H9 (cell line): Measurements from ENCODE around the gene TPM3. TPM values are rescaled to one million over a fixed set of nuclear protein-coding genes. Genes with fewer than 3 reads are reported as not detected.

Source experiments
- DNase-seq: peaks from one replicate; pipeline ENCODE4 v3.0.0-alpha.2; 2017
- H2AFZ ChIP-seq: one replicate; pipeline ENCODE4 v1.6.1; 2013; ENCODE audit warnings: mild to moderate bottlenecking, low read length, control low read depth, moderate library complexity
- H2AK5ac ChIP-seq: 2 replicates; pipeline ENCODE4 v1.6.1; 2013; ENCODE audit warnings: low read length, control low read depth, mixed read lengths; ENCODE audit not compliant: insufficient read length
- H2BK120ac ChIP-seq: one replicate; pipeline ENCODE4 v1.6.1; 2013; ENCODE audit warnings: low read depth, mild to moderate bottlenecking, low read length, control low read depth, inconsistent platforms; ENCODE audit not compliant: poor library complexity, severe bottlenecking
- H2BK12ac ChIP-seq: 2 replicates; pipeline ENCODE4 v1.6.1; 2013; ENCODE audit warnings: low read length, control low read depth, mixed read lengths, low read depth; ENCODE audit not compliant: insufficient read length
- H2BK15ac ChIP-seq: 2 replicates; pipeline ENCODE4 v1.6.1; 2013; ENCODE audit warnings: low read depth, low read length, control low read depth
- H2BK20ac ChIP-seq: one replicate; pipeline ENCODE4 v1.6.1; 2013; ENCODE audit warnings: low read depth, mild to moderate bottlenecking, low read length, control low read depth, inconsistent platforms; ENCODE audit not compliant: poor library complexity, severe bottlenecking
- H2BK5ac ChIP-seq: 2 replicates; pipeline ENCODE4 v1.6.1; 2013; ENCODE audit warnings: low read length, control low read depth, mixed read lengths; ENCODE audit not compliant: insufficient read length
- H3K14ac ChIP-seq: 2 replicates; pipeline ENCODE4 v1.6.1; 2013; ENCODE audit warnings: low read length, control low read depth; ENCODE audit not compliant: insufficient read depth
- H3K18ac ChIP-seq: 2 replicates; pipeline ENCODE4 v1.6.1; 2013; ENCODE audit warnings: low read depth, mild to moderate bottlenecking, mixed read lengths, low read length, control low read depth; ENCODE audit not compliant: insufficient read length
- H3K23ac ChIP-seq: 2 replicates; pipeline ENCODE4 v1.6.1; 2013; ENCODE audit warnings: low read length, control low read depth, mixed read lengths, low read depth; ENCODE audit not compliant: insufficient read length
- H3K23me2 ChIP-seq: 2 replicates; pipeline ENCODE4 v1.6.1; 2013; ENCODE audit warnings: low read depth, mild to moderate bottlenecking, mixed read lengths, low read length, control low read depth; ENCODE audit not compliant: insufficient read length, poor library complexity, severe bottlenecking
- H3K27ac ChIP-seq: 2 replicates; pipeline ENCODE4 v1.5.1; 2013; ENCODE audit warnings: low read length, control low read depth, mixed read lengths, low read depth; ENCODE audit not compliant: insufficient read length
- H3K27me3 ChIP-seq: 2 replicates; pipeline ENCODE4 v1.6.1; 2013; ENCODE audit warnings: low read length, control low read depth, inconsistent platforms; ENCODE audit not compliant: insufficient read depth
- H3K4ac ChIP-seq: 2 replicates; pipeline ENCODE4 v1.6.1; 2013; ENCODE audit warnings: low read depth, mild to moderate bottlenecking, control low read depth, inconsistent platforms, low read length, moderate library complexity
- H3K4me1 ChIP-seq: 2 replicates; pipeline ENCODE4 v1.6.1; 2013; ENCODE audit warnings: low read length, control low read depth, inconsistent platforms; ENCODE audit not compliant: insufficient read depth
- H3K4me2 ChIP-seq: 2 replicates; pipeline ENCODE4 v1.6.1; 2013; ENCODE audit warnings: low read length, control low read depth, mixed read lengths; ENCODE audit not compliant: insufficient read length, insufficient read depth
- H3K56ac ChIP-seq: 2 replicates; pipeline ENCODE4 v1.6.1; 2013; ENCODE audit warnings: low read depth, mild to moderate bottlenecking, mixed read lengths, low read length, control low read depth; ENCODE audit not compliant: insufficient read length
- H3K79me1 ChIP-seq: 2 replicates; pipeline ENCODE4 v1.6.1; 2013; ENCODE audit warnings: low read depth, mild to moderate bottlenecking, moderate library complexity, low read length, control low read depth, inconsistent platforms; ENCODE audit not compliant: insufficient read depth, poor library complexity, severe bottlenecking
- H3K79me2 ChIP-seq: 2 replicates; pipeline ENCODE4 v1.6.1; 2013; ENCODE audit warnings: low read length, control low read depth, inconsistent platforms; ENCODE audit not compliant: insufficient read depth
- H3K9ac ChIP-seq: 2 replicates; pipeline ENCODE4 v1.6.1; 2013; ENCODE audit warnings: low read length, control low read depth, mixed read lengths; ENCODE audit not compliant: insufficient read length; ENCODE audit errors: extremely low read depth
- H3K9me3 ChIP-seq: one replicate; pipeline ENCODE4 v1.6.1; 2013; ENCODE audit warnings: low read depth, low read length, inconsistent platforms; ENCODE audit not compliant: control insufficient read depth
- H3T11ph ChIP-seq: one replicate; pipeline ENCODE4 v1.6.1; 2013; ENCODE audit warnings: mild to moderate bottlenecking, low read length, control low read depth, inconsistent platforms
- H4K20me1 ChIP-seq: one replicate; pipeline ENCODE4 v1.6.1; 2013; ENCODE audit not compliant: control insufficient read depth, insufficient read length, insufficient read depth
- H4K5ac ChIP-seq: 2 replicates; pipeline ENCODE4 v1.6.1; 2013; ENCODE audit warnings: low read depth, mild to moderate bottlenecking, mixed read lengths, low read length, control low read depth; ENCODE audit not compliant: insufficient read length
- H4K8ac ChIP-seq: replicated peaks from 2 replicates; pipeline ENCODE4 v1.6.1; 2013; ENCODE audit warnings: low read length, control low read depth, mixed read lengths, low read depth; ENCODE audit not compliant: insufficient read length
- H4K91ac ChIP-seq: 2 replicates; pipeline ENCODE4 v1.6.1; 2013; ENCODE audit warnings: low read depth, mild to moderate bottlenecking, moderate library complexity, mixed read lengths, low read length, control low read depth; ENCODE audit not compliant: insufficient read length
- H3K27ac Mint-ChIP-seq, 3 experiments: 2 replicates in 2 of 3; 3 replicates in 1 of 3; pipeline ENCODE4 v1.8.0; 2020 to 2021; ENCODE audit warnings: mixed read lengths in 3 of 3, mild to moderate bottlenecking in 1 of 3, moderate library complexity in 1 of 3
- H3K27me3 Mint-ChIP-seq: 2 replicates; pipeline ENCODE4 v1.8.0; 2021; ENCODE audit warnings: low read depth, mild to moderate bottlenecking, moderate library complexity, mixed read lengths
- H3K36me3 Mint-ChIP-seq, 3 experiments: 2 replicates in 2 of 3; 3 replicates in 1 of 3; pipeline ENCODE4 v1.8.0; 2020 to 2021; ENCODE audit warnings: low read depth in 3 of 3, mixed read lengths in 3 of 3; ENCODE audit not compliant: insufficient read depth in 1 of 3
- H3K4me1 Mint-ChIP-seq, 2 experiments: 2 replicates each; pipeline ENCODE4 v1.8.0; 2020; ENCODE audit warnings: mixed read lengths in 2 of 2
- H3K4me3 Mint-ChIP-seq, 2 experiments: 2 replicates in 1 of 2; 3 replicates in 1 of 2; pipeline ENCODE4 v1.8.0; 2020 to 2021; ENCODE audit warnings: mild to moderate bottlenecking in 2 of 2, mixed read lengths in 2 of 2, moderate library complexity in 1 of 2
- H3K9me3 Mint-ChIP-seq, 2 experiments: 2 replicates in 1 of 2; 3 replicates in 1 of 2; pipeline ENCODE4 v1.8.0; 2020; ENCODE audit warnings: mild to moderate bottlenecking in 2 of 2, mixed read lengths in 2 of 2, moderate library complexity in 1 of 2
- WGBS: extraction: QIAGEN DNeasy Blood & Tissue Kit; methylation state at CpG from one replicate; pipeline ENCODE4 v1.1.7; 2013; ENCODE audit warnings: missing lambda C conversion rate, low lambda C conversion rate, mixed read lengths; ENCODE audit not compliant: insufficient read length; ENCODE audit errors: extremely low coverage; 5-methylcytosine and 5-hydroxymethylcytosine counted together
- total RNA-seq: library from RNA; stranded (reverse); gene quantifications from 2 replicates; pipeline ENCODE4 v1.2.1, GENCODE V29; 2021
- TF ChIP-seq, protein P1 (sequence below): fragments of 200-600 bp; sonication (generic); conservative IDR thresholded peaks from 3 replicates; pipeline ENCODE4 v1.8.0; 2021; ENCODE audit warnings: antibody characterized with exemption, mild to moderate bottlenecking

TPM3 gene
- total RNA-seq, 1 experiment from 2014 or later = 508 TPM

- no peak overlapping the region for H3K4me3 Mint-ChIP-seq
- H3K27ac ChIP-seq = no peak overlapping the region
- no peak overlapping the region for H2BK120ac ChIP-seq
- H2BK20ac ChIP-seq = no peak overlapping the region
- peaks cover 15% of the 10 kb centered on the region; the same call in 1 of the 2 replicates for H3K79me2 ChIP-seq
- no peaks in the 10 kb centered on the region for H4K20me1 ChIP-seq
- H4K5ac ChIP-seq = no peak overlapping the region
- H3K4me1 ChIP-seq = no peaks in the 10 kb centered on the region
- no peak overlapping the region for H4K8ac ChIP-seq
- no peaks in the 10 kb centered on the region for H3K9me3 Mint-ChIP-seq
- no peak overlapping the region for H2BK12ac ChIP-seq
- H2BK5ac ChIP-seq = no peak overlapping the region
- H3K4me2 ChIP-seq = no peak overlapping the region
- H3K4me1 Mint-ChIP-seq = no peaks in the 10 kb centered on the region
- no peak overlapping the region for H3K18ac ChIP-seq
- no CpG with 5 or more reads among the region's 5 CpGs for WGBS
- no peak overlapping the region for H3K56ac ChIP-seq
- no peak overlapping the region for H2BK15ac ChIP-seq
- H3K27ac Mint-ChIP-seq = peak overlapping the region in 1 of 3 experiments; percentile 4; a peak in 1 of 7 replicates
- no peak for DNase-seq
- no peak overlapping the region for H2AK5ac ChIP-seq
- H4K91ac ChIP-seq = no peak overlapping the region
- no peak overlapping the region for H2AFZ ChIP-seq
- no peak overlapping the region for H3K4ac ChIP-seq
- peaks cover 63 to 88% (median 79%) of the 10 kb centered on the region in 3 experiments; a peak in 6 of 7 replicates for H3K36me3 Mint-ChIP-seq
- H3K9ac ChIP-seq = no peak overlapping the region
- no peaks in the 10 kb centered on the region for H3K9me3 ChIP-seq
- peaks cover 2% of the 10 kb centered on the region for H3K79me1 ChIP-seq
- TF ChIP-seq, protein P1, sequence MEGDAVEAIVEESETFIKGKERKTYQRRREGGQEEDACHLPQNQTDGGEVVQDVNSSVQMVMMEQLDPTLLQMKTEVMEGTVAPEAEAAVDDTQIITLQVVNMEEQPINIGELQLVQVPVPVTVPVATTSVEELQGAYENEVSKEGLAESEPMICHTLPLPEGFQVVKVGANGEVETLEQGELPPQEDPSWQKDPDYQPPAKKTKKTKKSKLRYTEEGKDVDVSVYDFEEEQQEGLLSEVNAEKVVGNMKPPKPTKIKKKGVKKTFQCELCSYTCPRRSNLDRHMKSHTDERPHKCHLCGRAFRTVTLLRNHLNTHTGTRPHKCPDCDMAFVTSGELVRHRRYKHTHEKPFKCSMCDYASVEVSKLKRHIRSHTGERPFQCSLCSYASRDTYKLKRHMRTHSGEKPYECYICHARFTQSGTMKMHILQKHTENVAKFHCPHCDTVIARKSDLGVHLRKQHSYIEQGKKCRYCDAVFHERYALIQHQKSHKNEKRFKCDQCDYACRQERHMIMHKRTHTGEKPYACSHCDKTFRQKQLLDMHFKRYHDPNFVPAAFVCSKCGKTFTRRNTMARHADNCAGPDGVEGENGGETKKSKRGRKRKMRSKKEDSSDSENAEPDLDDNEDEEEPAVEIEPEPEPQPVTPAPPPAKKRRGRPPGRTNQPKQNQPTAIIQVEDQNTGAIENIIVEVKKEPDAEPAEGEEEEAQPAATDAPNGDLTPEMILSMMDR = no peak
- no peak overlapping the region for H3K23ac ChIP-seq
- H3K27me3 Mint-ChIP-seq = no peaks in the 10 kb centered on the region
- H3K27me3 ChIP-seq = no peaks in the 10 kb centered on the region
- H3T11ph ChIP-seq = no peak overlapping the region
- no peak overlapping the region for H3K14ac ChIP-seq
- H3K23me2 ChIP-seq = no peaks in the 10 kb centered on the region
Measured at GRCh38 chr1:154171880-154172279, 20.0 kb downstream of the TPM3 start.
